Osteoblast (primary cell): ENCODE data around the gene IL32. TPM values are rescaled to one million over a fixed set of nuclear protein-coding genes. Genes with fewer than 3 reads are reported as not detected.
A peak's percentile ranks its signal among the peaks of the same experiment; 100 is the strongest.

Experiments
- DNase-seq: peaks from one replicate; pipeline ENCODE4 v3.0.0; 2011; ENCODE audit warnings: low spot score, mixed read lengths; ENCODE audit not compliant: insufficient read length; ENCODE audit errors: missing footprints
- H2AFZ ChIP-seq: 2 replicates; pipeline ENCODE4 v1.6.0; 2011; ENCODE audit warnings: mild to moderate bottlenecking, low read length
- H3K27ac ChIP-seq: 2 replicates; pipeline ENCODE4 v1.5.1; 2011; ENCODE audit warnings: mild to moderate bottlenecking, low read depth, low read length, moderate library complexity
- H3K27me3 ChIP-seq: 2 replicates; pipeline ENCODE4 v1.6.0; 2012; ENCODE audit warnings: mild to moderate bottlenecking, control low read depth, inconsistent platforms, low read length, moderate library complexity; ENCODE audit not compliant: insufficient read depth
- H3K36me3 ChIP-seq: 2 replicates; pipeline ENCODE4 v1.5.1; 2011; ENCODE audit warnings: mild to moderate bottlenecking, low read length, control low read depth, moderate library complexity; ENCODE audit not compliant: insufficient read depth
- H3K4me1 ChIP-seq: 2 replicates; pipeline ENCODE4 v1.5.1; 2011; ENCODE audit warnings: mild to moderate bottlenecking, low read length, control low read depth, moderate library complexity; ENCODE audit not compliant: insufficient read depth
- H3K4me2 ChIP-seq: 2 replicates; pipeline ENCODE4 v1.6.0; 2011; ENCODE audit warnings: mild to moderate bottlenecking, low read length; ENCODE audit not compliant: insufficient read depth
- H3K4me3 ChIP-seq: fragments of 200-600 bp; sonication (generic); 3 replicates; pipeline ENCODE4 v1.5.1; 2012; ENCODE audit warnings: mild to moderate bottlenecking, low read length, inconsistent platforms; ENCODE audit not compliant: insufficient read depth
- H3K79me2 ChIP-seq: 2 replicates; pipeline ENCODE4 v1.6.0; 2012; ENCODE audit warnings: mild to moderate bottlenecking, low read length, control low read depth, inconsistent platforms; ENCODE audit not compliant: insufficient read depth
- H3K9me3 ChIP-seq: 2 replicates; pipeline ENCODE4 v1.5.1; 2011; ENCODE audit warnings: low read depth, low read length, control low read depth
- H4K20me1 ChIP-seq: 2 replicates; pipeline ENCODE4 v1.6.0; 2012; ENCODE audit warnings: mild to moderate bottlenecking, low read length, control low read depth; ENCODE audit not compliant: insufficient read depth
- total RNA-seq: library from RNA; depleted of rRNA; stranded (reverse); fragments of >200 nt; gene quantifications from 2 replicates; pipeline ENCODE4 v1.2.3, GENCODE V29; 2012
- TF ChIP-seq, protein P1 (sequence below): IDR thresholded peaks from 2 replicates; pipeline ENCODE4 v1.5.1; 2011; ENCODE audit warnings: mild to moderate bottlenecking, low read depth, low read length, moderate library complexity; ENCODE audit errors: extremely low read depth

Gene IL32
- total RNA-seq, 1 donor, result 0.72 TPM

DNA sequence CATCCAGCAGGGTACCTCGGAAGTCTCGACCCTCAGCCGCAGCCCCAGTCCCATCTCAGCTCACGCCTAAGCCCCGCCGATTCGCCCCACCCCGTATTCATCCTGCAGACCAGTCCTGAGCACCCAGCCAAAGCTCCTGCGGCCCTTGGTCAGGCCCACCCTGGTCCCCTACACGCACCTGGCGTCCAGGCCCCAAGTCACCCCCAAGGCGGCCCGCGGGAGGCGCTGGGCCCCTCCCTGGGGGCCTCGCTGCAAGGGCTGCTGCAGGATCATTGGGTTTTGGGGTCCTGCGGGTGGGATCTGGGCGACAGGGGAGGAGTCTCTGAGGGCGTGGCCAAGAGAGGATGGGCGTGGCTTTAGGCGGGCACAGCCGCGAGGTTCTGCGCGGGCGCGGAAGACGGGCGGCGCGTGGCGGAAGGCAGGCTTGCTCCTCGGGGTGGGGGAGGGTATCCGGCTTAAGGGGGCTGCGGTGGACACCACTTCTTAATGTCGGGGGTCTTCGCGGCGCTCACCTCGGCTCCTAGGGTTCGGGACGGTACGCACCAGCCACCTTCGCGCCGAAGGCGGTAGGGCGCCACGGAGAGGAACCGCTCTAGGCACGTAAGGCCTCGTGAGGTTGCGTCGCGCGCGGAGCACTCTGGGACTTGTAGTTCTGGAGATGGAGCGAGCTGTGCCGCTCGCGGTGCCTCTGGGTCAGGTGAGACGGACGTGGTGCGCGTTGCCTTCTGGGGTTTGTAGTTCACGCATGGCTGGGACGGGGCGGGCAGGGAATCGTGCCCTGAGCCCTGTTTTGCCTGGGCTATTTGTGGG is 41.6 kb upstream of the IL32 start, which contains the start of the genes HCFC1R1 and THOC6:
Gene HCFC1R1, minus strand, starts transcription at position 274 of the 810 bp plus-strand sequence. Its CDS starts 1 bp downstream, at position 273.
Gene THOC6, plus strand, starts transcription at position 367 of the 810 bp plus-strand sequence. Its CDS starts 292 bp downstream, at position 659.
- peak; percentile 99 for DNase-seq
- Histone ChIP-seq H2AFZ (no peak within 1 kb of the TSS), H4K20me1 (peaks cover 39% of the 10 kb centered on the region)

DNA sequence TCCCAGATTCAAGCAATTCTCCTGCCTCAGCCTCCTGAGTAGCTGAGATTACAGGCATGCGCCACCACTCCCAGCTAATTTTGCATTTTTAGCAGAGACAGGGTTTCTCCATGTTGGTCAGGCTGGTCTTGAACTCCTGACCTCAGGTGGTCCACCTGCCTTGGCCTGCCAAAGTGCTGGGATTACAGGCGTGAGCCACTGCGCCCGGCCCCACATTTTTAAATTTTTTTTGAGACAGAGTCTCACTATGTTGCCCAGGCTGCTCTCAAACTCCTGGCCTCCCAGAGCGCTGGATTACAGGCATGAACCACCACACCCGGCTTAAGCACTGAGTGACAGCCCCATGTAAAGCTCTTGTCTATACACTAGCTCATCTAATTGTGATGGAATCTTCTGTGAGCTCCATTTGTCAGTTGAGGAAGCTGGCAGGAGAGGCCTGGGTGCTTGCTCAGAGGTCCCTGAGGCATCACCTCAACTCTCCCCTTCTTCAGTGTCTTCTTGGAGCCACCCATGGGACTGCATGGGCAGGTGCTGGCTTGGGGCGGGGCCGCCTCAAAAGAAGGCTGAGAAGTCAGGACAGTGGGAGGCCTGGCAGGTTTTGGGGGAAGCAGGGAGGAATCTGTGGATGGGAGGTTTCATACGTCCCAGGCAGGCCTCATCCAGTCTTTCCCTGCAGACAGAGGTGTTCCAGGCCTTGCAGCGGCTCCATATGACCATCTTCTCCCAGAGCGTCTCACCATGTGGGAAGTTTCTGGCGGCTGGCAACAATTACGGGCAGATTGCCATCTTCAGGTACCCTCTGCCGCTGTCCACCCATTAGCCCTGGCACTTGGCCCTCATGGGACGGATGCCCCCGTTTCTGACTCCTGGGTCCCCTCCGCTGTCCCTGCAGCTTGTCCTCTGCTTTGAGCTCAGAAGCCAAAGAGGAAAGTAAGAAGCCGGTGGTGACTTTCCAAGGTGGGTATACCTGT is 40.1 kb upstream of the IL32 start:
- no peak overlapping the region for H3K4me3 ChIP-seq
- no peak overlapping the region for H3K27ac ChIP-seq
- H4K20me1 ChIP-seq, result peaks cover 42% of the 10 kb centered on the region
- H3K79me2 ChIP-seq, result no peaks in the 10 kb centered on the region
- no peak overlapping the region for H3K4me2 ChIP-seq
- H3K9me3 ChIP-seq, result no peaks in the 10 kb centered on the region
- H2AFZ ChIP-seq, result no peak overlapping the region
- H3K36me3 ChIP-seq, result peaks cover 24% of the 10 kb centered on the region
- DNase-seq, result no peak
- TF ChIP-seq, protein P1, sequence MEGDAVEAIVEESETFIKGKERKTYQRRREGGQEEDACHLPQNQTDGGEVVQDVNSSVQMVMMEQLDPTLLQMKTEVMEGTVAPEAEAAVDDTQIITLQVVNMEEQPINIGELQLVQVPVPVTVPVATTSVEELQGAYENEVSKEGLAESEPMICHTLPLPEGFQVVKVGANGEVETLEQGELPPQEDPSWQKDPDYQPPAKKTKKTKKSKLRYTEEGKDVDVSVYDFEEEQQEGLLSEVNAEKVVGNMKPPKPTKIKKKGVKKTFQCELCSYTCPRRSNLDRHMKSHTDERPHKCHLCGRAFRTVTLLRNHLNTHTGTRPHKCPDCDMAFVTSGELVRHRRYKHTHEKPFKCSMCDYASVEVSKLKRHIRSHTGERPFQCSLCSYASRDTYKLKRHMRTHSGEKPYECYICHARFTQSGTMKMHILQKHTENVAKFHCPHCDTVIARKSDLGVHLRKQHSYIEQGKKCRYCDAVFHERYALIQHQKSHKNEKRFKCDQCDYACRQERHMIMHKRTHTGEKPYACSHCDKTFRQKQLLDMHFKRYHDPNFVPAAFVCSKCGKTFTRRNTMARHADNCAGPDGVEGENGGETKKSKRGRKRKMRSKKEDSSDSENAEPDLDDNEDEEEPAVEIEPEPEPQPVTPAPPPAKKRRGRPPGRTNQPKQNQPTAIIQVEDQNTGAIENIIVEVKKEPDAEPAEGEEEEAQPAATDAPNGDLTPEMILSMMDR, result no peak
- H3K4me1 ChIP-seq, result peaks cover 20% of the 10 kb centered on the region
- H3K27me3 ChIP-seq, result peaks cover 16% of the 10 kb centered on the region

More for the DNA sequence above, 41.6 kb upstream of the IL32 start, which contains the start of the genes HCFC1R1 and THOC6:
- TF ChIP-seq, protein P1, result no peak
- Histone ChIP-seq H3K36me3 (peaks cover 24% of the 10 kb centered on the region), H3K4me2 (peak within 1 kb of the TSS; percentile 96), H3K27me3 (peaks cover 4% of the 10 kb centered on the region), H3K9me3 (no peaks in the 10 kb centered on the region), H3K27ac (peak within 1 kb of the TSS; percentile 98), H3K4me3 (peak within 1 kb of the TSS; percentile 94), H3K4me1 (peaks cover 20% of the 10 kb centered on the region), H3K79me2 (no peaks in the 10 kb centered on the region)

DNA sequence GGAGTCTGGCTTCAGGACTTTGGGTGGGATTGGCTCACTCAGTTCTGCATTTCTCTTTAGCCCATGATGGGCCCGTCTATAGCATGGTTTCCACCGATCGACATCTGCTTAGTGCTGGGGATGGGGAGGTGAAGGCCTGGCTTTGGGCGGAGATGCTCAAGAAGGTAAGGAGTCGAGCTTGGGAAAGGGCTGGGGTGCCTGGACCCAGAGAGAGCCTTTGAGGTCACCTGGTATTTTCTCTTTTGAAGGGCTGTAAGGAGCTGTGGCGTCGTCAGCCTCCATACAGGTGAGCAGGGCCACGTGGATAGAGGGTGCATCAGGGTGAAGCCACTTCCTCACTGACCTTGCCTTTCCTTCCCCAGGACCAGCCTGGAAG is 39.4 kb upstream of the IL32 start:
- H3K79me2 ChIP-seq, result no peaks in the 10 kb centered on the region
- TF ChIP-seq, protein P1, result no peak
- H3K27me3 ChIP-seq, result peaks cover 16% of the 10 kb centered on the region
- no peak overlapping the region for H3K4me2 ChIP-seq
- H2AFZ ChIP-seq, result no peak overlapping the region
- DNase-seq, result peak; percentile 85
- H3K4me1 ChIP-seq, result peaks cover 20% of the 10 kb centered on the region
- H3K36me3 ChIP-seq, result peaks cover 24% of the 10 kb centered on the region
- H4K20me1 ChIP-seq, result peaks cover 39% of the 10 kb centered on the region
- no peak overlapping the region for H3K4me3 ChIP-seq
- no peak overlapping the region for H3K27ac ChIP-seq
- no peaks in the 10 kb centered on the region for H3K9me3 ChIP-seq
